RWPE2 (cell line): ENCODE measurements around the gene DCST2.

Experiments
- ATAC-seq: fragments of 200-7000 bp; cut with Tn5 transposase; 3 replicates; pipeline ENCODE4 v1.9.1; 2021; ENCODE audit warnings: low read depth
- DNase-seq: peaks from one replicate; pipeline ENCODE4 v3.0.0-alpha.2; 2020; ENCODE audit warnings: low spot score
- H3K27ac ChIP-seq: fragments of 450-650 bp; 2 replicates; pipeline ENCODE4 v1.5.1; 2017; ENCODE audit warnings: mild to moderate bottlenecking; ENCODE audit not compliant: poor library complexity, severe bottlenecking
- H3K27me3 ChIP-seq: fragments of 250-450 bp; sonication (Bioruptor Pico); 2 replicates; pipeline ENCODE4 v1.5.1; 2021; ENCODE audit warnings: mild to moderate bottlenecking, moderate library complexity; ENCODE audit not compliant: insufficient read depth, poor library complexity, severe bottlenecking
- H3K36me3 ChIP-seq: fragments of 250-450 bp; sonication (Bioruptor Pico); 2 replicates; pipeline ENCODE4 v1.5.1; 2020; ENCODE audit warnings: low read depth, mild to moderate bottlenecking, moderate library complexity
- H3K4me1 ChIP-seq: fragments of 250-450 bp; sonication (Bioruptor Pico); 2 replicates; pipeline ENCODE4 v1.5.1; 2021; ENCODE audit warnings: mild to moderate bottlenecking, moderate library complexity; ENCODE audit not compliant: insufficient read depth, poor library complexity, severe bottlenecking
- H3K4me3 ChIP-seq: fragments of 250-450 bp; sonication (Bioruptor Pico); 2 replicates; pipeline ENCODE4 v1.5.1; 2021; ENCODE audit warnings: mild to moderate bottlenecking, moderate library complexity; ENCODE audit not compliant: severe bottlenecking
- H3K9me3 ChIP-seq: fragments of 250-450 bp; sonication (Bioruptor Pico); 2 replicates; pipeline ENCODE4 v1.5.1; 2021; ENCODE audit warnings: mild to moderate bottlenecking, moderate library complexity; ENCODE audit not compliant: severe bottlenecking
- TF ChIP-seq, protein P1 (sequence below): fragments of 450-650 bp; IDR thresholded peaks from one replicate; pipeline ENCODE4 v1.5.1; 2017; ENCODE audit warnings: mild to moderate bottlenecking, moderate library complexity; ENCODE audit not compliant: poor library complexity, severe bottlenecking

DCST2 gene

DNA sequence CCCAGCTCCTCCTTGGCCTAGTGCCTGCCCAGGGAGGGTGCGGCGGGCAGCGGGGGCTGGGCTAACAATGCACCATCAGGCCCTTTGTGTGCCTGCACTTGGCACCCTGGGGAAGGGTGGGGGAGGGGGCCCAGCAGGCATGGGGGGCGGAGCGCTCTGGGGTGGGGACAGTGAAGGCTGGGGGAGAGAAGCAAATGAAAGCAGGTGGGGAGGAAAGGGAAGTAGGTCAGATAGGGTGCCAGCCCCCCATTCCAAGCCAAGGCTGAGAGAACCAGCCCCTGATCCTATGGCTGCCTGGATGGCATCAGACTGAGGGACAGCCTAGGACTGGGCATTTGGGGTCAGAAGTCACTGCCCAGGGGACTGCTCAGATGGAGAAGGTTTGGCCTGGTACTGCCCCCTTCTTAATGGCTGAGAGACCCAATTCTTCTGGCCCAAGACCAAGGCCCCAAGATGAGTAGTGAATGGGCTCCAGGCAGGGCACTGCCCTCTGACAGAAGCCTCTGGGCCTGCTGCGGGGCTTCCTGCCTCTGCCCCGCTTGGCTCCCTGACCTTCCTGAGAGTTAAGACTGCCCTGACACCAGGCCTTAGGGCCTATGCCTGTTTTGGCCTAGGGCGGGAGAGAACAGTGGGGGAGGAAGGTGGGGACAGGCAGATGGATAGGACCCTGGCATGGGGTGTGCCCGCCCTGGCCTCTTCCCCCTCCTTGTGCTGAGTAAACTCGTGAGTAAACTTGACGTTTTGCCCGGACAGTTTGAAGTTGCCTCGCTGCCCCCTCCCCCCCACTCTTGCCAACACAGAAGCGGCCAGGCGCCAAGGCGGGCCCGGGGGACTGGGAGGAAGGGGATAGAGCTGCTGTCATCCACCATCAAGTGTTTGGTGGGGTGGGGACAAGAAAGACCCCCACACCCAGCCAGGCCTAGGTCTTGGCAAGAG, 28.2 kb downstream of the DCST2 start:
- Histone ChIP-seq H3K27ac (peak overlapping the region; percentile 96), H3K4me1 (peaks cover 42% of the 10 kb centered on the region), H3K4me3 (no peak overlapping the region), H3K36me3 (peaks cover 38% of the 10 kb centered on the region), H3K9me3 (no peaks in the 10 kb centered on the region), H3K27me3 (no peaks in the 10 kb centered on the region)
- TF ChIP-seq, protein P1, sequence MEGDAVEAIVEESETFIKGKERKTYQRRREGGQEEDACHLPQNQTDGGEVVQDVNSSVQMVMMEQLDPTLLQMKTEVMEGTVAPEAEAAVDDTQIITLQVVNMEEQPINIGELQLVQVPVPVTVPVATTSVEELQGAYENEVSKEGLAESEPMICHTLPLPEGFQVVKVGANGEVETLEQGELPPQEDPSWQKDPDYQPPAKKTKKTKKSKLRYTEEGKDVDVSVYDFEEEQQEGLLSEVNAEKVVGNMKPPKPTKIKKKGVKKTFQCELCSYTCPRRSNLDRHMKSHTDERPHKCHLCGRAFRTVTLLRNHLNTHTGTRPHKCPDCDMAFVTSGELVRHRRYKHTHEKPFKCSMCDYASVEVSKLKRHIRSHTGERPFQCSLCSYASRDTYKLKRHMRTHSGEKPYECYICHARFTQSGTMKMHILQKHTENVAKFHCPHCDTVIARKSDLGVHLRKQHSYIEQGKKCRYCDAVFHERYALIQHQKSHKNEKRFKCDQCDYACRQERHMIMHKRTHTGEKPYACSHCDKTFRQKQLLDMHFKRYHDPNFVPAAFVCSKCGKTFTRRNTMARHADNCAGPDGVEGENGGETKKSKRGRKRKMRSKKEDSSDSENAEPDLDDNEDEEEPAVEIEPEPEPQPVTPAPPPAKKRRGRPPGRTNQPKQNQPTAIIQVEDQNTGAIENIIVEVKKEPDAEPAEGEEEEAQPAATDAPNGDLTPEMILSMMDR: no peak
- peak; percentile 37 for ATAC-seq
- DNase-seq: peak; percentile 82

DNA sequence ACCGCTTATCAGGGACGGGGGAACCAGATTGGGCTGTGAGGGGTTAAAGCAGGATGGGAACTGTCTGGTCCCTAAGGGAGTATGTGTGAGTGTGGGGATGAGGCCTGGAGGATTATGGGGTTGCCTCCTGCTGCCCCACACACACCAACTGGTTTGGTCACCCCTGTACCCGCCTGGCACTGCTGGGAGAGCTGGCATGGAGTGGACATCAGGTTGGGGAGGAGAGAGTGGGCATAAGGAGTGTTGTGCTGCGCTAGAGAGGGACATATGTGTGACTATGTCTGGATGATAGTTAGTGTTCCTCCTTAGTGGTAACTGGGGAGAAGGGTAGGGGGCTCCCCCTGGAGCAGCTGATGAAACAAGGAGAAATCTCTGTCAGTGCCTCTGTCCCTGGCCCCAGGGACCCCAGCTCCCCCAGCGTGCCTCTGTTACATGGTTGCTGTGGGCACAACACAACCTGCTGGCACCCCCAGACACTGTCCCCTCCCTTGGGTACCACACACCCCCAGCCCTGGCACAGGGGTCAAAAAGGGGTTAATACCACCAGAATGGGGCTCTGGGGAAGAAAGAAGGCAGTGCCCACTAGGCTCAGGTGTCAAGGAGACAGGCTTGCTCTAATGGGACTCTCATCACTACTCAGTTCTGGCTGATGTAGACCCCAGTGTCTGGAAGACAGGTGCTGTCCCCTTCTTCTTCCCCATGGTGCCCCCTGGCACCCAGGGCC, 29.1 kb downstream of the DCST2 start:
- Histone ChIP-seq H3K27me3 (no peaks in the 10 kb centered on the region), H3K36me3 (peaks cover 38% of the 10 kb centered on the region), H3K9me3 (no peaks in the 10 kb centered on the region), H3K4me1 (peaks cover 48% of the 10 kb centered on the region), H3K4me3 (peak overlapping the region; percentile 93), H3K27ac (peak overlapping the region; percentile 96)
- DNase-seq: peak; percentile 46
- no peak for ATAC-seq
- TF ChIP-seq, protein P1: no peak

DNA sequence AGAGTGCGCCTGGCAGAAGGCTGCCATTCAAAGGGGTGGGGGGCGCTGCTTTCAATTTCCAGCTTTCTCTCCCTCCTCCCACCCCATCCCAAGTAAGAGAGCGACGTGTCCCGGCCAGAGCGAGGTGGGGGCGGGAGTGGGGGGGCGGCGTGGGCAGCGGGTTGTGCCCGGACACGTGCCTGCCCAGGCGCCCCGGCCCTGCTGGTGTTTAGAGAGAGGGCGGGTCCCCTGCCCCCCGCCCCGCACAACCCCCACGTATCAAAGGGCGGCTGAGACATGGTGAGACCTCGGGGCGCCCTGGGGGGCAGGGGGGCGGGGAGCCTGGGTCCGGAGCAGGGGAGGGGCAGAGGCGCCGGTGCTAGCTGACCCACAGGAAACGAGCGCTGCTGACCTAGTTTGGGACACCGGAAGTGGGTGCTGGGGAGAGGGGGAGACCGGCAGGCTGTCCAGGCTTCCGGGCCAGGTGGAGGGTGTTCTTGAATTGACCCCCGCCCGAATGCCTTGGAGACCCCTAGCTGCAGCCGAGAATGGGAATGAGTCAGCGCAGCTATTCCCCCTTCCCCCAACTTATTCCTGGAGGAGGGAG, 29.7 kb downstream of the DCST2 start:
- ATAC-seq: peak; percentile 3; the same call in 1 of the 3 replicates
- TF ChIP-seq, protein P1: no peak
- DNase-seq: peak; percentile 78
- peak overlapping the region; percentile 96 for H3K27ac ChIP-seq
- peaks cover 36% of the 10 kb centered on the region for H3K36me3 ChIP-seq
- H3K9me3 ChIP-seq: no peaks in the 10 kb centered on the region
- H3K4me1 ChIP-seq: peaks cover 48% of the 10 kb centered on the region
- H3K4me3 ChIP-seq: peak overlapping the region; percentile 93
- no peaks in the 10 kb centered on the region for H3K27me3 ChIP-seq

DNA sequence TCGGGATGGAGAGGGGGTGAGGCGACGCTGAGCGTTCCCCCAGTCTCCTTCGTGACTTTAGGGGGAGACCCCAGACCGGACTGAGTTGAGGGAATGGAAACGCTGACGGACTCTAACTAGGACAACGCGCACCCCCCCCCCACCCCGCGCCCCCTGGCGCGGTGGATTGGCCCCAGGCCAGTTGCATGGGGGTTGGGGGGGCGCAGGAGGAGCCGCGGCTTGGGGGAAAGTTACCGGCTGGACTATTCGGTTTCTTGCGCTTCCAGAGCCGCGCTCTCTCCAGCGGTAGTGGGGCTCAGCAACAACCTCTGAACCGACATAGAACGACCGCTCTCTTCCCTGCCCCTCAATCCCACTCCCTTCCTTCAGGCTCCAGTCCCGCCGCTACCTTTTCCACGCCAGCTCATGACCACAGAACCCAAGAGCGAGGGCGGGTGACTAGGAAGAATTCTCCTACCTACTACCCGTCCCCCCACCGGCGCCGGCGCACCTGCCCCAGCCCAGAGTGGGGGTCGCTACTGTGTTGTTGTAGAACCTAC, 30.3 kb downstream of the DCST2 start:
- DNase-seq (peak; percentile 70), ATAC-seq (no peak)
- Histone ChIP-seq H3K4me3 (peak overlapping the region; percentile 93), H3K36me3 (peaks cover 30% of the 10 kb centered on the region), H3K9me3 (no peaks in the 10 kb centered on the region), H3K27ac (peak overlapping the region; percentile 96), H3K27me3 (no peaks in the 10 kb centered on the region), H3K4me1 (peaks cover 45% of the 10 kb centered on the region)
- TF ChIP-seq, protein P1: no peak
